Testis (tissue), 2 donors: ENCODE measurements around the gene FGF12.

Source experiments
- CTCF ChIP-seq, 3 experiments: fragments of 450-650 bp in 2 of 3; fragments of 200-600 bp in 1 of 3; sonication (generic) in 1 of 3; IDR thresholded peaks; one replicate each; pipeline ENCODE4 v1.5.1; 2016 to 2019; ENCODE audit warnings: antibody characterized with exemption in 3 of 3, mild to moderate bottlenecking in 2 of 3, moderate library complexity in 1 of 3
- POLR2A ChIP-seq: fragments of 450-650 bp; IDR thresholded peaks from one replicate; pipeline ENCODE4 v1.6.1; 2017; ENCODE audit warnings: antibody characterized with exemption, mild to moderate bottlenecking, moderate library complexity

- TF ChIP-seq POLR2A, result no peak
- TF ChIP-seq CTCF (IDR thresholded peaks at IDR 0.05), result no peak
These were observed 541.3 kb downstream of the FGF12 start for GRCh38 chr3:192186045-192186444.
